HCT116 (cell line): ENCODE results near the gene PPP2R5B. TPM values are rescaled to one million over a fixed set of nuclear protein-coding genes. Genes with fewer than 3 reads are reported as not detected.

Source experiments
- ATAC-seq: fragments of 200-7000 bp; cut with Tn5 transposase; 2 replicates; pipeline ENCODE4 v1.9.1; 2020; ENCODE audit warnings: mild to moderate bottlenecking, moderate library complexity
- BruUV-seq: library from RNA; stranded (reverse); fragments of 400-500 nt; replicated peaks from 2 replicates; lab custom pipeline; 2021; lab: Mats Ljungman, UMichigan
- CTCF ChIA-PET: fragments of 300-600 bp; sonication (Branson Sonifier 250); formaldehyde crosslinking; loops from one replicate; lab custom pipeline; 2021; ENCODE audit warnings: antibody characterized with exemption; lab: Charles Lee
- POLR2A ChIA-PET: fragments of 300-600, 350-600 bp; sonication (Branson Sonifier 250); formaldehyde crosslinking; loops from one replicate; lab custom pipeline; 2021; ENCODE audit warnings: antibody characterized with exemption; lab: Charles Lee
- RAD21 ChIA-PET, 2 experiments: fragments of 300-600 bp; sonication (Branson Sonifier 250); formaldehyde crosslinking; loops; one replicate each; lab custom pipeline; 2023; ENCODE audit warnings: low total read pairs in 2 of 2; ENCODE audit not compliant: uncharacterized antibody in 2 of 2, unreplicated experiment in 2 of 2, low non-redundant PET in 1 of 2; lab: Charles Lee
- DNase-seq: peaks from one replicate; pipeline ENCODE4 v3.0.0-alpha.2; 2010; ENCODE audit warnings: low read depth, low spot score
- H2AFZ ChIP-seq: fragments of 200-600 bp; shearing (Covaris generic), sonication (generic); 2 replicates; pipeline ENCODE4 v1.6.1; 2017; ENCODE audit warnings: low read depth, mixed run types, mixed read lengths, antibody characterized with exemption, low read length; ENCODE audit not compliant: poor library complexity, severe bottlenecking
- H3K27ac ChIP-seq: 2 replicates; pipeline ENCODE4 v1.5.1; 2012; ENCODE audit warnings: low read depth, low read length
- H3K27me3 ChIP-seq: fragments of 200-600 bp; sonication (generic); 2 replicates; pipeline ENCODE4 v1.6.1; 2016; ENCODE audit warnings: mixed run types, low read length, mixed read lengths; ENCODE audit not compliant: insufficient read depth
- H3K36me3 ChIP-seq, 2 experiments: fragments of 200-500 bp in 1 of 2; fragments of 200-600 bp in 1 of 2; sonication (Bioruptor generic) in 1 of 2; sonication (generic) in 1 of 2; 2 replicates each; pipeline versions ENCODE4 v1.5.1 to v1.6.1; 2014 to 2016; ENCODE audit warnings: low read length in 2 of 2, inconsistent platforms in 1 of 2, mixed read lengths in 1 of 2, mixed run types in 1 of 2; ENCODE audit not compliant: insufficient read depth in 2 of 2, control insufficient read depth in 1 of 2
- H3K4me1 ChIP-seq, 2 experiments: fragments of 200-600 bp in 1 of 2; sonication (generic) in 1 of 2; 2 replicates each; pipeline versions ENCODE4 v1.5.1 to v1.6.1; 2012 to 2017; ENCODE audit warnings: low read length in 2 of 2, inconsistent platforms in 1 of 2, mild to moderate bottlenecking in 1 of 2, mixed read lengths in 1 of 2, mixed run types in 1 of 2, moderate library complexity in 1 of 2; ENCODE audit not compliant: insufficient read depth in 2 of 2, control insufficient read depth in 1 of 2
- H3K4me2 ChIP-seq: fragments of 200-600 bp; sonication (generic); 2 replicates; pipeline ENCODE4 v1.6.1; 2017; ENCODE audit warnings: mixed run types, low read length, mixed read lengths
- H3K4me3 ChIP-seq, 2 experiments: fragments of 200-600 bp in 1 of 2; sonication (generic) in 1 of 2; replicated peaks in 1 of 2; 2 replicates each; pipeline ENCODE4 v1.5.1; 2011 to 2016; ENCODE audit warnings: low read length in 2 of 2, control low read depth in 1 of 2, low read depth in 1 of 2, mild to moderate bottlenecking in 1 of 2, mixed read lengths in 1 of 2, mixed run types in 1 of 2
- H3K79me2 ChIP-seq: fragments of 200-600 bp; sonication (generic); 2 replicates; pipeline ENCODE4 v1.6.1; 2017; ENCODE audit warnings: mild to moderate bottlenecking, mixed run types, low read length, moderate library complexity, mixed read lengths; ENCODE audit not compliant: insufficient read depth
- H3K9ac ChIP-seq: fragments of 200-600 bp; sonication (generic); 2 replicates; pipeline ENCODE4 v1.6.1; 2016; ENCODE audit warnings: low read length, mixed read lengths
- H3K9me2 ChIP-seq: fragments of 200-600 bp; sonication (generic), shearing (Covaris generic); 2 replicates; pipeline ENCODE4 v1.6.1; 2017; ENCODE audit warnings: mixed run types, mild to moderate bottlenecking, moderate library complexity; ENCODE audit not compliant: insufficient read depth
- H3K9me3 ChIP-seq, 2 experiments: fragments of 200-500 bp in 1 of 2; fragments of 200-600 bp in 1 of 2; sonication (Bioruptor generic) in 1 of 2; sonication (generic) in 1 of 2; 2 replicates each; pipeline ENCODE4 v1.6.1; 2014 to 2017; ENCODE audit warnings: low read length in 2 of 2, mixed read lengths in 2 of 2, inconsistent platforms in 1 of 2, low read depth in 1 of 2, mild to moderate bottlenecking in 1 of 2, mixed run types in 1 of 2, moderate library complexity in 1 of 2; ENCODE audit not compliant: control insufficient read depth in 1 of 2, insufficient read depth in 1 of 2
- H4K20me1 ChIP-seq: fragments of 200-600 bp; sonication (generic), shearing (Covaris generic); 2 replicates; pipeline ENCODE4 v1.6.1; 2017; ENCODE audit warnings: mixed run types, mild to moderate bottlenecking, moderate library complexity; ENCODE audit not compliant: insufficient read depth
- CEBPB ChIP-seq: IDR thresholded peaks from 2 replicates; pipeline ENCODE4 v1.6.1; 2012; ENCODE audit warnings: low read depth
- ELF1 ChIP-seq: IDR thresholded peaks from 2 replicates; pipeline ENCODE4 v1.6.1; 2012; ENCODE audit warnings: low read depth, borderline replicate concordance
- EZH2phosphoT487 ChIP-seq: fragments of 200-600 bp; IDR thresholded peaks from 2 replicates; pipeline ENCODE4 v1.6.1; 2018; ENCODE audit warnings: antibody characterized with exemption, borderline replicate concordance
- FOSL1 ChIP-seq: IDR thresholded peaks from 2 replicates; pipeline ENCODE4 v1.6.1; 2012; ENCODE audit warnings: low read depth
- POLR2A ChIP-seq: IDR thresholded peaks from 2 replicates; pipeline ENCODE4 v1.7.0; 2011; ENCODE audit warnings: borderline replicate concordance; ENCODE audit not compliant: insufficient read depth, insufficient read length; ENCODE audit errors: extremely low read depth
- SIN3A ChIP-seq: IDR thresholded peaks from 2 replicates; pipeline ENCODE4 v1.6.1; 2012; ENCODE audit warnings: low read depth
- YY1 ChIP-seq: IDR thresholded peaks from 2 replicates; pipeline ENCODE4 v1.6.1; 2011; ENCODE audit warnings: low read length, low read depth, moderate library complexity, mild to moderate bottlenecking; ENCODE audit not compliant: insufficient replicate concordance; ENCODE audit errors: extremely low read depth
- ZFX ChIP-seq: fragments of 450-650 bp; IDR thresholded peaks from 2 replicates; pipeline ENCODE4 v1.6.1; 2017
- ZNF274 ChIP-seq: fragments of 200-500 bp; sonication (Bioruptor generic); IDR thresholded peaks from 2 replicates; pipeline ENCODE4 v1.6.1; 2014; ENCODE audit warnings: mild to moderate bottlenecking, low read depth, low read length, inconsistent platforms
- intact Hi-C: fragments of 100-400 bp; cut with micrococcal nuclease; formaldehyde crosslinking; loops from 2 replicates; pipeline ENCODE4 v1.10.0; 2022
- total RNA-seq: library from RNA; stranded (reverse); gene quantifications from one replicate; pipeline ENCODE4 v1.2.1, GENCODE V29; 2021; ENCODE audit not compliant: unreplicated experiment
- TF ChIP-seq, protein P1 (sequence below): IDR thresholded peaks from 2 replicates; pipeline ENCODE4 v1.6.1; 2011; ENCODE audit warnings: mild to moderate bottlenecking, low read length, moderate library complexity; ENCODE audit not compliant: insufficient replicate concordance; ENCODE audit errors: extremely low read depth
- TF ChIP-seq, protein P2 (sequence below): IDR thresholded peaks from 2 replicates; pipeline ENCODE4 v1.6.1; 2012; ENCODE audit warnings: low read depth

PPP2R5B gene
- total RNA-seq, 1 experiment from 2014 or later: 10.9 TPM

DNA sequence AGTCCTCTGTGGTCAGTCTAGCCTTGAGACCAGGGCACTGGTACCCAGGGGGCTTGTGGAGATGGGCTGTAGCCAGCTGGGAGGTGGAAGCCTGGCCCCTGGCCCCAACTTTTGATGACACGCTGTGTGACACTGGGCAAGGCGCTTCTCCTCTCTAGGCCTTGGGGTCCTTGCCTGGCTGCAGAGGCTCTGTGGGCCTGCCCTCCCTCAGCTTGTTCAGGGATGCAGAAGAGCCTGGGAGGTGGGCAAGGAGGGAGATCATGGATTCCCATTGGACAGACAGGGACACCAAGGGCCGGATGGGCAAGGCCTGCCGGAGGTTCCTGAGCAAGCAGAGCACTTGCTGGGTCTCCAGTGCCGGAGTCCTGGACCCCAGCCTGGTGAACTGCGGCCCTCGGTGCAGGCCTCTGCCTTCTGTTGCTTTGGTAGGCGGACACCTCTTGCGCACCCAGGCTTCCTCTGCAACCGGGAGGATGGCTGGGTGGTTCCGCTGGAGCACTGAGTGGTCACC is 1.3 kb upstream of the PPP2R5B start:
- Histone ChIP-seq H4K20me1 (no peaks in the 10 kb centered on the region), H3K4me3 (no peak overlapping the region), H3K4me1 (peaks cover 11 to 28% of the 10 kb centered on the region in 2 experiments), H3K27ac (peak overlapping the region; percentile 85; the same call in 1 of the 2 replicates), H3K9me2 (no peaks in the 10 kb centered on the region), H3K9me3 (no peaks in the 10 kb centered on the region), H3K27me3 (no peaks in the 10 kb centered on the region), H3K4me2 (peak overlapping the region; percentile 82), H2AFZ (no peak overlapping the region), H3K36me3 (no peaks in the 10 kb centered on the region), H3K9ac (no peak overlapping the region), H3K79me2 (no peaks in the 10 kb centered on the region)
- ChIA-PET CTCF (interaction anchor here (0.6 to 1.4 kb wide), 2 partner anchors 35 to 136 kb away, joined by 4 read pairs; no protein-coding TSS in a partner anchor), RAD21 (no interaction called here), POLR2A (interaction anchor here (1.5 kb wide), 2 partner anchors 11 to 84 kb away, joined by 4 read pairs; no protein-coding TSS in a partner anchor)
- TF ChIP-seq EZH2phosphoT487 (no peak), YY1 (no peak)
- intact Hi-C loops: no loop called here
- ATAC-seq (no peak), DNase-seq (no peak)
- BruUV-seq: no TSS peak

DNA sequence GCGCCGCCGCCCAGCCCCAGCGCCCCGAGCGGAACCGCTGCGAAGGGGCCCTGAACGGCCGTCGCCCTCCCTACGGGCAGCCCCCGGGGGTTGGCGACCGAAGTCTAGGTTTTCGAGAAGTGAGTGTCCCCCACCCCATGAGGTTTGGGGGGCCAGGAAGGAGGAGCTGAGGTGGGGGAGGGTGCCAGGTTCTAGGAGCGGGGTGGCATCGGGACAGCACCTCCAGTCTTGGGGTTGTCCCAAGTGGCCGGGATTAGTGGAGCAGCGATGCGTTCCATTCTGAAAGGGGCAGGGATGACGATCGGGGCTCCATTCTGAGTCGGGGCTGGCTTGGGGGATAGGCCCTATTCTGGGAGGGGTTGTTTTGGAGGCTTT is 408 bp downstream of the PPP2R5B start:
- H3K79me2 ChIP-seq: no peaks in the 10 kb centered on the region
- H3K4me2 ChIP-seq: peak overlapping the region; percentile 82
- no peaks in the 10 kb centered on the region for H4K20me1 ChIP-seq
- RAD21 ChIA-PET: interaction anchor here in 1 of 2 experiments (1.0 kb wide), 1 partner anchor 89 kb away, joined by 3 read pairs; the partner anchor contains the start of gene ARL2
- CTCF ChIA-PET: interaction anchor here (1.1 kb wide), 1 partner anchor 37 kb away, joined by 3 read pairs; no protein-coding TSS in a partner anchor
- H3K9ac ChIP-seq: peak overlapping the region; percentile 68
- intact Hi-C loops: loop anchor here (1.0 kb wide), 1 partner anchor 82 kb away; no protein-coding TSS in a partner anchor
- no peak overlapping the region for H2AFZ ChIP-seq
- H3K9me2 ChIP-seq: no peaks in the 10 kb centered on the region
- ATAC-seq: no peak
- peak overlapping the region; percentile 73 to 80 for H3K4me3 ChIP-seq
- BruUV-seq: no TSS peak
- no peak for DNase-seq
- no peaks in the 10 kb centered on the region for H3K9me3 ChIP-seq
- POLR2A ChIA-PET: interaction anchor here (1.5 kb wide), 2 partner anchors 9 to 82 kb away, joined by 4 read pairs; no protein-coding TSS in a partner anchor
- peaks cover 4 to 18% of the 10 kb centered on the region in 2 experiments for H3K4me1 ChIP-seq
- H3K27me3 ChIP-seq: no peaks in the 10 kb centered on the region
- H3K36me3 ChIP-seq: no peaks in the 10 kb centered on the region
- H3K27ac ChIP-seq: peak overlapping the region; percentile 85; the same call in 1 of the 2 replicates
- TF ChIP-seq YY1 (no peak), POLR2A (no peak), ZFX (no peak), ZNF274 (no peak), ELF1 (no peak), FOSL1 (no peak), SIN3A (no peak), CEBPB (no peak), EZH2phosphoT487 (no peak)
- TF ChIP-seq, protein P1, sequence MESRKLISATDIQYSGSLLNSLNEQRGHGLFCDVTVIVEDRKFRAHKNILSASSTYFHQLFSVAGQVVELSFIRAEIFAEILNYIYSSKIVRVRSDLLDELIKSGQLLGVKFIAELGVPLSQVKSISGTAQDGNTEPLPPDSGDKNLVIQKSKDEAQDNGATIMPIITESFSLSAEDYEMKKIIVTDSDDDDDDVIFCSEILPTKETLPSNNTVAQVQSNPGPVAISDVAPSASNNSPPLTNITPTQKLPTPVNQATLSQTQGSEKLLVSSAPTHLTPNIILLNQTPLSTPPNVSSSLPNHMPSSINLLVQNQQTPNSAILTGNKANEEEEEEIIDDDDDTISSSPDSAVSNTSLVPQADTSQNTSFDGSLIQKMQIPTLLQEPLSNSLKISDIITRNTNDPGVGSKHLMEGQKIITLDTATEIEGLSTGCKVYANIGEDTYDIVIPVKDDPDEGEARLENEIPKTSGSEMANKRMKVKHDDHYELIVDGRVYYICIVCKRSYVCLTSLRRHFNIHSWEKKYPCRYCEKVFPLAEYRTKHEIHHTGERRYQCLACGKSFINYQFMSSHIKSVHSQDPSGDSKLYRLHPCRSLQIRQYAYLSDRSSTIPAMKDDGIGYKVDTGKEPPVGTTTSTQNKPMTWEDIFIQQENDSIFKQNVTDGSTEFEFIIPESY: no peak
- TF ChIP-seq, protein P2, sequence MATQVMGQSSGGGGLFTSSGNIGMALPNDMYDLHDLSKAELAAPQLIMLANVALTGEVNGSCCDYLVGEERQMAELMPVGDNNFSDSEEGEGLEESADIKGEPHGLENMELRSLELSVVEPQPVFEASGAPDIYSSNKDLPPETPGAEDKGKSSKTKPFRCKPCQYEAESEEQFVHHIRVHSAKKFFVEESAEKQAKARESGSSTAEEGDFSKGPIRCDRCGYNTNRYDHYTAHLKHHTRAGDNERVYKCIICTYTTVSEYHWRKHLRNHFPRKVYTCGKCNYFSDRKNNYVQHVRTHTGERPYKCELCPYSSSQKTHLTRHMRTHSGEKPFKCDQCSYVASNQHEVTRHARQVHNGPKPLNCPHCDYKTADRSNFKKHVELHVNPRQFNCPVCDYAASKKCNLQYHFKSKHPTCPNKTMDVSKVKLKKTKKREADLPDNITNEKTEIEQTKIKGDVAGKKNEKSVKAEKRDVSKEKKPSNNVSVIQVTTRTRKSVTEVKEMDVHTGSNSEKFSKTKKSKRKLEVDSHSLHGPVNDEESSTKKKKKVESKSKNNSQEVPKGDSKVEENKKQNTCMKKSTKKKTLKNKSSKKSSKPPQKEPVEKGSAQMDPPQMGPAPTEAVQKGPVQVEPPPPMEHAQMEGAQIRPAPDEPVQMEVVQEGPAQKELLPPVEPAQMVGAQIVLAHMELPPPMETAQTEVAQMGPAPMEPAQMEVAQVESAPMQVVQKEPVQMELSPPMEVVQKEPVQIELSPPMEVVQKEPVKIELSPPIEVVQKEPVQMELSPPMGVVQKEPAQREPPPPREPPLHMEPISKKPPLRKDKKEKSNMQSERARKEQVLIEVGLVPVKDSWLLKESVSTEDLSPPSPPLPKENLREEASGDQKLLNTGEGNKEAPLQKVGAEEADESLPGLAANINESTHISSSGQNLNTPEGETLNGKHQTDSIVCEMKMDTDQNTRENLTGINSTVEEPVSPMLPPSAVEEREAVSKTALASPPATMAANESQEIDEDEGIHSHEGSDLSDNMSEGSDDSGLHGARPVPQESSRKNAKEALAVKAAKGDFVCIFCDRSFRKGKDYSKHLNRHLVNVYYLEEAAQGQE: no peak
